ENCODE data around the gene BRSK2. TPM values are rescaled to one million over a fixed set of nuclear protein-coding genes. Genes with fewer than 3 reads are reported as not detected.

Gene BRSK2
- total RNA-seq, 1 experiment from 2014 or later, result 32.2 TPM

- TF ChIP-seq CTCF (IDR thresholded peaks at IDR 0.05) (no peak), REST (IDR thresholded peaks at IDR 0.05; ENCODE audit: insufficient read depth in 1 of 2, low read depth in 2 of 2, low read length in 1 of 2) (0 out of 4 replicates have a peak, but pooled peaks of 1 of the 2 experiments have one; percentile 12), TCF7L2 (IDR thresholded peaks at IDR 0.05; ENCODE audit: low read depth, low read length) (no peak)
- Histone ChIP-seq H3K4me1 (ENCODE audit: control insufficient read depth, insufficient read depth, low read length) (no peaks in the 10 kb centered on the region), H3K27ac (ENCODE audit: low read length) (no peak overlapping the region), H3K27me3 (ENCODE audit: control insufficient read depth, insufficient read depth, low read length) (no peaks in the 10 kb centered on the region), H3K4me3 (ENCODE audit: low read depth in 2 of 2, low read length in 2 of 2) (no peak overlapping the region), H3K36me3 (ENCODE audit: control insufficient read depth, insufficient read depth, low read length) (no peaks in the 10 kb centered on the region), H3K9me3 (ENCODE audit: control insufficient read depth, insufficient read depth, low read depth, low read length) (no peaks in the 10 kb centered on the region)
- BruUV-seq (replicated peaks), result no TSS peak
- ATAC-seq (no peak), DNase-seq (ENCODE audit: low read depth, low spot score) (no peak)
- in situ Hi-C loops (cut with HindIII; ENCODE audit: low pct_unique_long_range_greater_than_20kb, low sequenced_read_pairs), result no loop called here
- CTCF ChIA-PET, result no interaction called here
- intact Hi-C loops (cut with micrococcal nuclease; ENCODE audit: unreplicated experiment), result no loop called here
- POLR2A ChIA-PET, result no interaction called here
Measured at GRCh38 chr11:1470681-1471611, 81.2 kb downstream of the BRSK2 start.

- TF ChIP-seq SIN3A (IDR thresholded peaks at IDR 0.05; ENCODE audit: borderline replicate concordance, insufficient read depth, low read depth, low read length), result no peak
- no peak for TF ChIP-seq TCF7L2 (IDR thresholded peaks at IDR 0.05; ENCODE audit: low read depth, low read length)
- TF ChIP-seq REST (IDR thresholded peaks at IDR 0.05; ENCODE audit: insufficient read depth in 1 of 2, low read depth in 2 of 2, low read length in 1 of 2), result no peak
- TF ChIP-seq CTCF (IDR thresholded peaks at IDR 0.05), result no peak
- no peak for TF ChIP-seq POLR2AphosphoS5 (IDR thresholded peaks at IDR 0.05; ENCODE audit: low read depth, low read length)
- DNase-seq (ENCODE audit: low read depth, low spot score) (no peak), ATAC-seq (no peak)
- POLR2A ChIA-PET, result no interaction called here
- Histone ChIP-seq H3K9me3 (ENCODE audit: control insufficient read depth, insufficient read depth, low read depth, low read length) (no peaks in the 10 kb centered on the region), H3K4me3 (ENCODE audit: low read depth in 2 of 2, low read length in 2 of 2) (no peak overlapping the region), H3K27me3 (ENCODE audit: control insufficient read depth, insufficient read depth, low read length) (no peaks in the 10 kb centered on the region), H3K36me3 (ENCODE audit: control insufficient read depth, insufficient read depth, low read length) (no peaks in the 10 kb centered on the region), H3K27ac (ENCODE audit: low read length) (no peak overlapping the region), H3K4me1 (ENCODE audit: control insufficient read depth, insufficient read depth, low read length) (no peaks in the 10 kb centered on the region)
- no TSS peak for BruUV-seq (replicated peaks)
- intact Hi-C loops (cut with micrococcal nuclease; ENCODE audit: unreplicated experiment), result no loop called here
- in situ Hi-C loops (cut with HindIII; ENCODE audit: low pct_unique_long_range_greater_than_20kb, low sequenced_read_pairs), result no loop called here
- CTCF ChIA-PET, result no interaction called here
Measured at GRCh38 chr11:1471736-1472135, 82.0 kb downstream of the BRSK2 start.
